ENCODE results near the gene MROH2A. TPM values are rescaled to one million over a fixed set of nuclear protein-coding genes. Genes with fewer than 3 reads are reported as not detected.
"Not testable (repeated sequence)": the region's sequence is repeated elsewhere in the genome, so short reads cannot be mapped to it uniquely, and the experiment has no call there.

MROH2A gene
- total RNA-seq, 1 experiment from 2014 or later = 1.4 TPM

- H4K20me1 ChIP-seq (ENCODE audit: insufficient read depth) = peaks cover 53% of the 10 kb centered on the region
- no peaks in the 10 kb centered on the region for H3K4me1 ChIP-seq (replicated peaks; ENCODE audit: insufficient read depth)
- POLR2A ChIA-PET (ENCODE audit: unreplicated experiment) = interaction anchor here (0.6 kb wide), 3 partner anchors 41 to 1330 kb away, joined by 3 to 8 read pairs (median 3); no protein-coding TSS in a partner anchor
- TF ChIP-seq EZH2 (IDR thresholded peaks at IDR 0.05; ENCODE audit: low read depth) = no peak
- peaks cover 40% of the 10 kb centered on the region for H3F3A ChIP-seq (ENCODE audit: insufficient read depth, low read depth)
- no peak overlapping the region for H3K4me3 ChIP-seq
- no peak overlapping the region for H3K4me2 ChIP-seq
- H3K27ac ChIP-seq = 0 out of 2 replicates have a peak overlapping the region, but pooled peaks have one; percentile 9
- H3K79me2 ChIP-seq (ENCODE audit: low read depth) = peaks cover 95% of the 10 kb centered on the region
- no peaks in the 10 kb centered on the region for H3K9me3 ChIP-seq (ENCODE audit: insufficient read depth, low read depth)
- no peak overlapping the region for H2AFZ ChIP-seq
- peak in 1 of 2 experiments; percentile 26 for DNase-seq
- CTCF ChIA-PET = no interaction called here
- no TSS peak for BruUV-seq (replicated peaks)
- H3K36me3 ChIP-seq (ENCODE audit: low read depth) = peaks cover 77% of the 10 kb centered on the region
- H3K9me2 ChIP-seq (ENCODE audit: insufficient read depth) = no peaks in the 10 kb centered on the region
- intact Hi-C loops (cut with micrococcal nuclease; ENCODE audit: unreplicated experiment) = no loop called here
- H3K27me3 ChIP-seq (ENCODE audit: insufficient read depth, low read depth) = no peaks in the 10 kb centered on the region
Measured at GRCh38 chr2:233740870-233741269, 37.3 kb upstream of the MROH2A start.

- Histone ChIP-seq H4K20me1 (ENCODE audit: insufficient read depth) (peaks cover 29% of the 10 kb centered on the region), H2AFZ (no peak overlapping the region), H3K9me3 (ENCODE audit: insufficient read depth, low read depth) (no peaks in the 10 kb centered on the region), H3K27ac (no peak overlapping the region), H3K27me3 (ENCODE audit: insufficient read depth, low read depth) (no peaks in the 10 kb centered on the region), H3K4me2 (no peak overlapping the region), H3F3A (ENCODE audit: insufficient read depth, low read depth) (peaks cover 40% of the 10 kb centered on the region; the same call in 1 of the 2 replicates), H3K79me2 (ENCODE audit: low read depth) (peaks cover 95% of the 10 kb centered on the region), H3K9me2 (ENCODE audit: insufficient read depth) (no peaks in the 10 kb centered on the region), H3K36me3 (ENCODE audit: low read depth) (peaks cover 76% of the 10 kb centered on the region), H3K4me3 (no peak overlapping the region), H3K4me1 (replicated peaks; ENCODE audit: insufficient read depth) (no peaks in the 10 kb centered on the region)
- ChIA-PET CTCF (interaction anchor here (0.6 kb wide), 1 partner anchor 18 kb away, joined by 3 read pairs; no protein-coding TSS in a partner anchor), POLR2A (ENCODE audit: unreplicated experiment) (no interaction called here)
- no peak for TF ChIP-seq EZH2 (IDR thresholded peaks at IDR 0.05; ENCODE audit: low read depth)
- TF ChIP-seq, protein P1, sequence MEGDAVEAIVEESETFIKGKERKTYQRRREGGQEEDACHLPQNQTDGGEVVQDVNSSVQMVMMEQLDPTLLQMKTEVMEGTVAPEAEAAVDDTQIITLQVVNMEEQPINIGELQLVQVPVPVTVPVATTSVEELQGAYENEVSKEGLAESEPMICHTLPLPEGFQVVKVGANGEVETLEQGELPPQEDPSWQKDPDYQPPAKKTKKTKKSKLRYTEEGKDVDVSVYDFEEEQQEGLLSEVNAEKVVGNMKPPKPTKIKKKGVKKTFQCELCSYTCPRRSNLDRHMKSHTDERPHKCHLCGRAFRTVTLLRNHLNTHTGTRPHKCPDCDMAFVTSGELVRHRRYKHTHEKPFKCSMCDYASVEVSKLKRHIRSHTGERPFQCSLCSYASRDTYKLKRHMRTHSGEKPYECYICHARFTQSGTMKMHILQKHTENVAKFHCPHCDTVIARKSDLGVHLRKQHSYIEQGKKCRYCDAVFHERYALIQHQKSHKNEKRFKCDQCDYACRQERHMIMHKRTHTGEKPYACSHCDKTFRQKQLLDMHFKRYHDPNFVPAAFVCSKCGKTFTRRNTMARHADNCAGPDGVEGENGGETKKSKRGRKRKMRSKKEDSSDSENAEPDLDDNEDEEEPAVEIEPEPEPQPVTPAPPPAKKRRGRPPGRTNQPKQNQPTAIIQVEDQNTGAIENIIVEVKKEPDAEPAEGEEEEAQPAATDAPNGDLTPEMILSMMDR (conservative IDR thresholded peaks at IDR 0.05) = no peak
- no TSS peak for BruUV-seq (replicated peaks)
- peak in 1 of 2 experiments; percentile 26 for DNase-seq
- intact Hi-C loops (cut with micrococcal nuclease; ENCODE audit: unreplicated experiment) = no loop called here
Measured at GRCh38 chr2:233743464-233744259, 34.5 kb upstream of the MROH2A start.

- Histone ChIP-seq H3K36me3 (ENCODE audit: low read depth) (peaks cover 88% of the 10 kb centered on the region), H3K4me3 (no peak overlapping the region), H3K4me1 (replicated peaks; ENCODE audit: insufficient read depth) (no peaks in the 10 kb centered on the region), H3K79me2 (ENCODE audit: low read depth) (peaks cover 95% of the 10 kb centered on the region), H3K9me2 (ENCODE audit: insufficient read depth) (no peaks in the 10 kb centered on the region), H3K27ac (no peak overlapping the region), H4K20me1 (ENCODE audit: insufficient read depth) (peaks cover 19% of the 10 kb centered on the region), H3K9me3 (ENCODE audit: insufficient read depth, low read depth) (peaks cover 8% of the 10 kb centered on the region), H3K27me3 (ENCODE audit: insufficient read depth, low read depth) (no peaks in the 10 kb centered on the region), H3F3A (ENCODE audit: insufficient read depth, low read depth) (peaks cover 45% of the 10 kb centered on the region), H3K4me2 (no peak overlapping the region), H2AFZ (no peak overlapping the region)
- TF ChIP-seq, protein P1 (conservative IDR thresholded peaks at IDR 0.05) = no peak
- POLR2A ChIA-PET (ENCODE audit: unreplicated experiment) = no interaction called here
- no TSS peak for BruUV-seq (replicated peaks)
- DNase-seq = peak in 1 of 2 experiments; percentile 30
- CTCF ChIA-PET = no interaction called here
- intact Hi-C loops (cut with micrococcal nuclease; ENCODE audit: unreplicated experiment) = no loop called here
Measured at GRCh38 chr2:233745073-233745755, 32.9 kb upstream of the MROH2A start.

DNA sequence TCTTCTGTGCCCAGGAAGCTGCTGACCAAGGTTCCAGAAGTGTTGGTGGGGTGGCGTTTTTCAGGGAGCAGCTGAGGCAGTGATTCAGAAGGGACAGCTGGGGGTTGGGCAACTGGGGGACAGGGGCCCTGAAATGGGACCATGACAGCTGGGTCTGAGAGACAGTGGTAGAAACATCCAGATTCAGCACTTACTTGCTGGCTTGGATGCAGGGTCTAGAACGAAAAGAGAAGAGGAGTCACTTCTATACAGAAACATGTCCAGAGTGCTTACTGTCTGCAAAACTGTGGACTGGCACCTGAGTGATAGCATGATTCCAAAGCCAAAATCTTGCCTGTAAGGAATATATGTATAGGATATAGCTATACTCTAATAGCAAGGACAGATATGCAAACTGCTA is 32.3 kb upstream of the MROH2A start:
- Histone ChIP-seq H3F3A (ENCODE audit: insufficient read depth, low read depth) (peaks cover 45% of the 10 kb centered on the region), H3K36me3 (ENCODE audit: low read depth) (peaks cover 87% of the 10 kb centered on the region), H4K20me1 (ENCODE audit: insufficient read depth) (peaks cover 16% of the 10 kb centered on the region), H3K79me2 (ENCODE audit: low read depth) (peaks cover 95% of the 10 kb centered on the region)
- H3K9me3 ChIP-seq (ENCODE audit: insufficient read depth, low read depth); CTCF ChIA-PET; H3K4me2 ChIP-seq; H3K9me2 ChIP-seq (ENCODE audit: insufficient read depth); H3K4me1 ChIP-seq (replicated peaks; ENCODE audit: insufficient read depth); H2AFZ ChIP-seq; BruUV-seq (replicated peaks); H3K27me3 ChIP-seq (ENCODE audit: insufficient read depth, low read depth); POLR2A ChIA-PET (ENCODE audit: unreplicated experiment); H3K27ac ChIP-seq; H3K4me3 ChIP-seq; intact Hi-C loops (cut with micrococcal nuclease; ENCODE audit: unreplicated experiment): not testable (repeated sequence)
- DNase-seq = peak in 1 of 2 experiments; percentile 26

Measured in PC-9 (cell line).